GM19395 (cell line): Measurements from ENCODE around the gene SYNRG.

Source experiments
- ATAC-seq: cut with Tn5 transposase; IDR thresholded peaks from one replicate; pipeline ENCODE4 v1.9.1; 2021; ENCODE audit warnings: mild to moderate bottlenecking, moderate library complexity; ENCODE audit not compliant: unreplicated experiment

Gene SYNRG

DNA sequence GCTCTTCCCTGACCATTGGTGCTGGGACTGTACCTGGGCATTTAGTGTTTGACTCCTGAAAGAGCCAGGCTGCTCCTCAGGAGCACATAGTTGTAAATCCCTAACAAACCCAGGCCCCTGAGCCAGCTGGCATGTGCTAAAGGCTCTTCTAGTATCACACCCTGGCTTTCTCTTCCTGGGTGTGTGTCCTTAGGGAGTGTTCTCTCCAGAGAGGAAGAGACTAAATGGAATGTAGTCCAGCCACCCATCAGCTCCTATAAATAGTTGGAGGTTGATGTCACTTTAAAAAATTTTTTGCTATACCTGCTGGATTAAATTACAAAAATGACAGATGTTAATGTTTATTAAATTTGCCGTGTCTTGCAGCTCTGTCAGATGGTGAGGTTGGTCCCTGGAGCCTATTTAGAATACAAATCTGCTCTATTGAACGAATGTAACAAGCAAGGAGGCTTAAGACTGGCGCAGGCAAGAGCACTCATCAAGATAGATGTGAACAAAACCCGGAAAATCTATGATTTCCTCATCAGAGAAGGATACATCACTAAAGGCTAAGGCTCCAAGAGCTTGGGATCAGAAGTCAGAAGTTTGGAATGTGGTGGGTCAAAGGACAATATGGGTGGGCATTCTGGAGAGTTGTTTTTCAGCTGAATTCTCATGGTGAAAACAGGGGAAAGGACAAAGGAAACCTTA is 132.6 kb downstream of the SYNRG start:
- ATAC-seq = no peak

DNA sequence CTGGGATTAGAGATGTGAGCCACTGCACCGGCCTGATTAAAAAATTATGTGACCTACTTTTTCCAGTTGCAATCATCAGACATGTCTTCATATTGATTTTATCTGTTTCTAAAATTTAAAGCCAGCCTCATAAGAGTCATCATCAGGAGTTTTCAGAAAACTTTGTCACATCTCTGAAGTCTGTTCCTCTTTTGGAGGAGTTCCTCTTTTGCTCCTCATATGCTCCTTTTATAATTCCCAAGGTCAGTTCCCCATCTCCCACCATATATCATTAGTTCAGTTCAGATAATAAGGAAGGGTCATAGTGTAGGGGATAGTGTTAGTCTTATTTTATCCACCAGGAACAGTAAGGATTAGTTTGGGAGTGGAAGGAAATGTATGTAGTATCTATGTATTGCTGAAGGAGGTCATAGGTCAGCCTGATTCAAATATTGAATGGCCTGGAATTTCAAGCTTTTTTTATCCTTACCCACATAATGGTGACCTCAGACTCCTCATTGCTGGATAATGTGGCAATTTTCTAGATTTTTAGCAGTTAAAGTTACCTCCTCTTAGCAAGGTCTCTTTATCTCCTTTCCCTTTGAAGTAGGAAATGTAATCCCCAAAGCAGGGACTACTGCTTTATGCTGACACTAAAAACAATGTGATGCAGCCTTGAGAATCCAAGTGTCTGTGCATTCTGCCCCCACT is 133.3 kb downstream of the SYNRG start:
- ATAC-seq = no peak

DNA sequence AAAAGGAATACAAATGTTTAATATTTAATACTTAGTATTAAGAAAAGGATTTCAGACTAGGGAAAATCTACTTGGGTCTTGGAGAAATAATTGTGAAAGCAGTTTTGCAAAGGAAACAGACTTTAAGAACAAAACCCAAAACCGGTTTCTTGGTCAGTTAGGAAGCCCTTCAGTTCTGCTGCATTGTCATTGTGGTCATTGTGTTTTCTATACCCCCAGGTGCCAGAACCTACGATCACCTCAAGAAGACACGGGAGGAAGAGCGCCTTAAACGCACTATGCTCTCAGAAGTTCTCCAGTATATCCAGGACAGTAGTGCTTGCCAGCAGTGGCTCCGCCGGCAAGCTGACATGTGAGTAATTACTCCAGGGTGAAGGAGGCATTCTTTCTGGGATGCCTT is 139.0 kb downstream of the SYNRG start:
- ATAC-seq = no peak

DNA sequence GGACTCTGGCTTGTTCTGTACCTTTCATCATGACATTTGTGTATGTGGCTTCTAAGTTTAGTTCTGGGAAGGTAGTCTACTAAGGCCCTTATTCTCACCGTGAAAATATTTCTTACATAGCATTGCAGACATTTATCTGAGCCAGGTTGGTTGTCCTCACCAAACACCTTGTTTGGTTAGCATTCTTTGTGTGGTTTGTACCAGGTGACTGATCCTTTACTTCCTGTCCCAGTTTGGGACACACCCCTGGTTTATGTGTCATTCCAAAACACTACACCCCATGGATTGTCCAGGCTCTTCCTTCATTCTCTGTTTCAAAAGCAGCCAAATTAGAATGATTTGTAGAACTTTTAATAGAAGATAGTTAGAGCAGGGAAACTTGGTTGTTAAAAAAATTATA is 142.7 kb downstream of the SYNRG start:
- no peak for ATAC-seq

DNA sequence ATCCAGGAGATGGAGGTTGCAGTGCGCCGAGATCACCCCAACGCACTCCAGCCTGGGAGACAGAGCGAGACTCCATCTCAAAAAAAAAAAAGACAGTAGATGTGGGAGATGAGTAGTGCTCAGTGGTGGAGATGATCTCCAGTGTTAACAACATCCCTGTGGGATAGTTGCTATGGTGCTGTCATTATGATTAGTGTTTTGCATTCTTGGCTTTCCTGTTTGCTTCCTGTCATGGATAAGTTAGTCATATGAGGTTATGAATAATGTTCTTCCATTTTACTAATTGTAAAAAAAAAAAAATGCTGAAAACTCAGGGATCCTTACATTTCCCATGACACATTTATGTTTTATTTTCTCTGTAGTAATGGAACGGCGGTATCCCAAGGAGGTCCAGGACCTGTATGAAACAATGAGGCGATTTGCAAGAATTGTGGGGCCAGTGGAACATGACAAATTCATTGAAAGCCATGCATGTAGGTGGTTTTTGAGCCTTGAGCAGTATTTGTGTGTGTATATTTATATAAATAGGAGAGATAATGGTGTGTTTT is 144.1 kb downstream of the SYNRG start:
- ATAC-seq = no peak
